DOHH2 (cell line): ENCODE data around the gene ZFP3.
"Not testable (repeated sequence)": the region's sequence is repeated elsewhere in the genome, so short reads cannot be mapped to it uniquely, and the experiment has no call there.

Source experiments
- CTCF ChIP-seq: fragments of 200-600 bp; sonication (generic); IDR thresholded peaks from one replicate; pipeline ENCODE4 v1.5.1; 2014; ENCODE audit warnings: antibody characterized with exemption, mild to moderate bottlenecking, low read depth, low read length; ENCODE audit not compliant: poor library complexity, severe bottlenecking
- EZH2phosphoT487 ChIP-seq: fragments of 200-600 bp; sonication (generic); IDR thresholded peaks from 2 replicates; pipeline ENCODE4 v1.6.1; 2017; ENCODE audit warnings: borderline replicate concordance, mild to moderate bottlenecking, antibody characterized with exemption, low read length, moderate library complexity, mixed read lengths

GRCh38 chr17:5120436-5121185, 42.3 kb downstream of the ZFP3 start:
- not testable (repeated sequence) for TF ChIP-seq CTCF, EZH2phosphoT487
